B cell (primary cell): ENCODE results near the gene ZC3H12C. TPM values are rescaled to one million over a fixed set of nuclear protein-coding genes. Genes with fewer than 3 reads are reported as not detected.

ENCODE experiments used
- ATAC-seq: fragments of 200-7000 bp; cut with Tn5 transposase; one replicate; pipeline ENCODE4 v1.10.0; 2021; ENCODE audit warnings: low read depth, mild to moderate bottlenecking, moderate number of reproducible peaks, moderate library complexity
- CTCF ChIA-PET: fragments of 350-600 bp; sonication (Branson Sonifier 250); formaldehyde crosslinking; loops from one replicate; lab custom pipeline; 2021; ENCODE audit warnings: antibody characterized with exemption, inconsistent platforms; lab: Charles Lee
- POLR2A ChIA-PET: fragments of 350-600 bp; sonication (Branson Sonifier 250); formaldehyde crosslinking; loops from one replicate; lab custom pipeline; 2021; ENCODE audit warnings: antibody characterized with exemption; lab: Charles Lee
- DNase-seq: peaks from one replicate; pipeline ENCODE4 v3.0.0; 2013
- H2AFZ ChIP-seq: 2 replicates; pipeline ENCODE4 v1.6.1; 2012; ENCODE audit warnings: mild to moderate bottlenecking, low read depth, low read length; ENCODE audit not compliant: insufficient read depth, poor library complexity, severe bottlenecking
- H3K27ac ChIP-seq, 2 donors: 1 replicate in 1 of 2; 2 replicates in 1 of 2; pipeline ENCODE4 v1.5.1; 2012 to 2013; ENCODE audit warnings: low read length in 2 of 2, mild to moderate bottlenecking in 2 of 2, moderate library complexity in 1 of 2
- H3K27me3 ChIP-seq, 4 experiments: fragments of 200-600 bp in 1 of 4; sonication (generic) in 1 of 4; replicated peaks in 1 of 4; 1 replicate in 2 of 4; 2 replicates in 2 of 4; pipeline versions ENCODE4 v1.6.1 to v1.7.0; 2013 to 2016; ENCODE audit warnings: low read length in 3 of 4, mild to moderate bottlenecking in 2 of 4, mixed read lengths in 1 of 4, moderate library complexity in 1 of 4; ENCODE audit not compliant: insufficient read depth in 4 of 4, control insufficient read depth in 3 of 4; ENCODE audit errors: control extremely low read depth in 1 of 4
- H3K36me3 ChIP-seq, 2 experiments: replicated peaks in 1 of 2; 1 replicate in 1 of 2; 2 replicates in 1 of 2; pipeline versions ENCODE4 v1.6.1 to v1.7.1; 2013; ENCODE audit warnings: low read length in 1 of 2; ENCODE audit not compliant: insufficient read depth in 2 of 2, control insufficient read depth in 1 of 2; ENCODE audit errors: control extremely low read depth in 1 of 2, extremely low read depth in 1 of 2
- H3K4me1 ChIP-seq, 2 donors: fragments of 200-600 bp in 1 of 2; sonication (generic) in 1 of 2; 1 replicate in 1 of 2; 2 replicates in 1 of 2; pipeline versions ENCODE4 v1.5.1 to v1.6.1; 2013 to 2017; ENCODE audit warnings: low read length in 2 of 2; ENCODE audit not compliant: control insufficient read depth in 2 of 2, insufficient read depth in 2 of 2
- H3K4me2 ChIP-seq: replicated peaks from 2 replicates; pipeline ENCODE3; 2012; ENCODE audit warnings: mild to moderate bottlenecking, low read depth, low read length; ENCODE audit not compliant: poor library complexity, severe bottlenecking
- H3K4me3 ChIP-seq, 5 experiments: fragments of 200-600 bp in 1 of 5; sonication (generic) in 1 of 5; 1 replicate in 3 of 5; 2 replicates in 2 of 5; pipeline versions ENCODE4 v1.5.1 to v1.7.0; 2011 to 2016; ENCODE audit warnings: low read length in 4 of 5, mild to moderate bottlenecking in 4 of 5, low read depth in 2 of 5, control low read depth in 1 of 5, moderate library complexity in 1 of 5; ENCODE audit not compliant: insufficient read depth in 1 of 5; ENCODE audit errors: control extremely low read depth in 1 of 5, extremely low read depth in 1 of 5
- H3K79me2 ChIP-seq: fragments of 200-600 bp; sonication (generic); one replicate; pipeline ENCODE4 v1.6.0; 2016; ENCODE audit warnings: low read length; ENCODE audit not compliant: control insufficient read depth, insufficient read depth
- H3K9ac ChIP-seq: fragments of 200-600 bp; sonication (generic); 2 replicates; pipeline ENCODE4 v1.6.1; 2017; ENCODE audit warnings: mild to moderate bottlenecking, low read length, moderate library complexity
- H3K9me3 ChIP-seq, 3 donors: one replicate each; pipeline versions ENCODE4 v1.6.1 to v1.7.1; 2013; ENCODE audit warnings: low read length in 2 of 3; ENCODE audit not compliant: control insufficient read depth in 2 of 3, insufficient read depth in 1 of 3; ENCODE audit errors: control extremely low read depth in 1 of 3
- H4K20me1 ChIP-seq: 2 replicates; pipeline ENCODE4 v1.6.0; 2012; ENCODE audit warnings: mild to moderate bottlenecking, low read length; ENCODE audit not compliant: insufficient read depth, control insufficient read depth, poor library complexity, severe bottlenecking
- H3K27ac Mint-ChIP-seq: one replicate; pipeline ENCODE4 v1.8.0; 2021; ENCODE audit warnings: mixed read lengths
- H3K27me3 Mint-ChIP-seq: one replicate; pipeline ENCODE4 v1.8.0; 2021; ENCODE audit warnings: mixed read lengths
- H3K4me1 Mint-ChIP-seq: one replicate; pipeline ENCODE4 v1.8.0; 2021; ENCODE audit warnings: mixed read lengths
- H3K4me3 Mint-ChIP-seq: one replicate; pipeline ENCODE4 v1.8.0; 2021; ENCODE audit warnings: mixed read lengths
- H3K9me3 Mint-ChIP-seq: one replicate; pipeline ENCODE4 v1.8.0; 2022; ENCODE audit warnings: mixed read lengths; ENCODE audit not compliant: insufficient read depth
- CTCF ChIP-seq: fragments of 200-600 bp; IDR thresholded peaks from one replicate; pipeline ENCODE4 v1.8.0; 2022; ENCODE audit warnings: antibody characterized with exemption, mild to moderate bottlenecking
- EZH2 ChIP-seq: IDR thresholded peaks from 2 replicates; pipeline ENCODE4 v1.6.1; 2012; ENCODE audit warnings: borderline replicate concordance, low read depth, mild to moderate bottlenecking, moderate library complexity, low read length; ENCODE audit not compliant: insufficient read depth, poor library complexity, severe bottlenecking
- WGBS: methylation state at CpG from one replicate; pipeline ENCODE4 v1.1.5; 2013; ENCODE audit warnings: missing lambda C conversion rate; ENCODE audit not compliant: insufficient coverage; 5-methylcytosine and 5-hydroxymethylcytosine counted together
- intact Hi-C: fragments of 100-400 bp; cut with micrococcal nuclease; formaldehyde crosslinking; loops from one replicate; pipeline ENCODE4 v1.10.0; 2022
- polyA plus RNA-seq: library from polyadenylated mRNA; depleted of rRNA; stranded (reverse); fragments of >200 nt; gene quantifications from 2 replicates; pipeline ENCODE4 v1.2.3, GENCODE V29; 2012
- total RNA-seq, 2 donors: library from RNA; stranded (reverse); fragments of 120-200 nt in 1 of 2; gene quantifications; 1 replicate in 1 of 2; 2 replicates in 1 of 2; pipeline versions ENCODE4 v1.2.3 to v1.2.4, GENCODE V29; 2013 to 2022

The ZC3H12C gene
- total and polyA plus RNA-seq, 2 donors (not counting 1 experiment from before 2014, with no cell fraction given): 0.01 to 0.10 TPM

GRCh38 chr11:110077346-110077745 is 15.8 kb upstream of the ZC3H12C start:
- H3K4me2 ChIP-seq: no peak overlapping the region

GRCh38 chr11:110077831-110078325 is 15.3 kb upstream of the ZC3H12C start:
- peaks cover 0 to 11% (median 7%) of the 10 kb centered on the region in 4 experiments for H3K27me3 ChIP-seq
- no peak for DNase-seq
- H3K4me3 ChIP-seq: no peak overlapping the region
- no peak overlapping the region for H3K27ac ChIP-seq
- ChIA-PET POLR2A (no interaction called here), CTCF (no interaction called here)
- H3K27me3 Mint-ChIP-seq: peaks cover 45% of the 10 kb centered on the region
- H3K4me2 ChIP-seq: no peak overlapping the region
- peaks cover 0 to 5% (median 3%) of the 10 kb centered on the region in 3 donors for H3K9me3 ChIP-seq
- H3K27ac Mint-ChIP-seq: no peak overlapping the region
- H2AFZ ChIP-seq: no peak overlapping the region
- no peak for ATAC-seq
- H4K20me1 ChIP-seq: no peaks in the 10 kb centered on the region
- 74% methylated on average over 6 of the region's 6 CpGs for WGBS
- TF ChIP-seq CTCF (no peak), EZH2 (no peak)
- no peaks in the 10 kb centered on the region for H3K79me2 ChIP-seq
- no peak overlapping the region for H3K4me3 Mint-ChIP-seq
- H3K36me3 ChIP-seq: no peaks in the 10 kb centered on the region
- H3K4me1 Mint-ChIP-seq: no peaks in the 10 kb centered on the region
- intact Hi-C loops: no loop called here
- H3K4me1 ChIP-seq: no peaks in the 10 kb centered on the region
- peaks cover 2% of the 10 kb centered on the region for H3K9me3 Mint-ChIP-seq
- H3K9ac ChIP-seq: no peak overlapping the region

More at GRCh38 chr11:110077346-110077745, 15.8 kb upstream of the ZC3H12C start:
- no peak for TF ChIP-seq EZH2
- no peak for TF ChIP-seq CTCF
- Histone ChIP-seq H3K27ac (no peak overlapping the region), H3K4me3 (no peak overlapping the region), H4K20me1 (no peaks in the 10 kb centered on the region), H2AFZ (no peak overlapping the region), H3K27me3 (peaks cover 0 to 11% (median 7%) of the 10 kb centered on the region in 4 experiments), H3K9me3 (peaks cover 0 to 5% (median 3%) of the 10 kb centered on the region in 3 donors), H3K79me2 (no peaks in the 10 kb centered on the region), H3K36me3 (no peaks in the 10 kb centered on the region), H3K9ac (no peak overlapping the region), H3K4me1 (no peaks in the 10 kb centered on the region)
- Mint-ChIP-seq H3K27me3 (peaks cover 45% of the 10 kb centered on the region), H3K9me3 (peaks cover 2% of the 10 kb centered on the region), H3K4me1 (no peaks in the 10 kb centered on the region), H3K4me3 (no peak overlapping the region), H3K27ac (no peak overlapping the region)
- WGBS: no CpG with 5 or more reads among the region's 1 CpG
- DNase-seq: no peak
- intact Hi-C loops: no loop called here
- CTCF ChIA-PET: no interaction called here
- ATAC-seq: no peak
- POLR2A ChIA-PET: no interaction called here
